Ovary (tissue), 3 donors: ENCODE measurements around the gene CACNA2D4.

Experiments used
- EP300 ChIP-seq: sonication (generic); formaldehyde crosslinking; IDR thresholded peaks from one replicate; pipeline ENCODE4 v1.6.1; 2017; ENCODE audit warnings: antibody characterized with exemption
- POLR2A ChIP-seq: fragments of 450-650 bp; IDR thresholded peaks from one replicate; pipeline ENCODE4 v1.6.1; 2017; ENCODE audit warnings: antibody characterized with exemption, mild to moderate bottlenecking, moderate library complexity
- TF ChIP-seq, protein P1 (sequence below), 3 donors: fragments of 450-650 bp in 2 of 3; fragments of 200-600 bp in 1 of 3; IDR thresholded peaks; one replicate each; pipeline versions ENCODE4 v1.5.1 to v1.8.0; 2016 to 2022; ENCODE audit warnings: antibody characterized with exemption in 3 of 3, mild to moderate bottlenecking in 1 of 3
- donor health status: DM: no; HTN: no; CAD: no.

GRCh38 chr12:1931642-1932041, 13.2 kb upstream of the CACNA2D4 start:
- TF ChIP-seq, protein P1, sequence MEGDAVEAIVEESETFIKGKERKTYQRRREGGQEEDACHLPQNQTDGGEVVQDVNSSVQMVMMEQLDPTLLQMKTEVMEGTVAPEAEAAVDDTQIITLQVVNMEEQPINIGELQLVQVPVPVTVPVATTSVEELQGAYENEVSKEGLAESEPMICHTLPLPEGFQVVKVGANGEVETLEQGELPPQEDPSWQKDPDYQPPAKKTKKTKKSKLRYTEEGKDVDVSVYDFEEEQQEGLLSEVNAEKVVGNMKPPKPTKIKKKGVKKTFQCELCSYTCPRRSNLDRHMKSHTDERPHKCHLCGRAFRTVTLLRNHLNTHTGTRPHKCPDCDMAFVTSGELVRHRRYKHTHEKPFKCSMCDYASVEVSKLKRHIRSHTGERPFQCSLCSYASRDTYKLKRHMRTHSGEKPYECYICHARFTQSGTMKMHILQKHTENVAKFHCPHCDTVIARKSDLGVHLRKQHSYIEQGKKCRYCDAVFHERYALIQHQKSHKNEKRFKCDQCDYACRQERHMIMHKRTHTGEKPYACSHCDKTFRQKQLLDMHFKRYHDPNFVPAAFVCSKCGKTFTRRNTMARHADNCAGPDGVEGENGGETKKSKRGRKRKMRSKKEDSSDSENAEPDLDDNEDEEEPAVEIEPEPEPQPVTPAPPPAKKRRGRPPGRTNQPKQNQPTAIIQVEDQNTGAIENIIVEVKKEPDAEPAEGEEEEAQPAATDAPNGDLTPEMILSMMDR (IDR thresholded peaks at IDR 0.05) = no peak
- TF ChIP-seq EP300 = no peak
- TF ChIP-seq POLR2A = no peak
